HCT116 (cell line): ENCODE data around the gene DNAAF5. TPM values are rescaled to one million over a fixed set of nuclear protein-coding genes. Genes with fewer than 3 reads are reported as not detected.

Source experiments
- ATAC-seq: fragments of 200-7000 bp; cut with Tn5 transposase; 2 replicates; pipeline ENCODE4 v1.9.1; 2020; ENCODE audit warnings: mild to moderate bottlenecking, moderate library complexity
- BruUV-seq: library from RNA; stranded (reverse); fragments of 400-500 nt; replicated peaks from 2 replicates; lab custom pipeline; 2021; lab: Mats Ljungman, UMichigan
- CTCF ChIA-PET: fragments of 300-600 bp; sonication (Branson Sonifier 250); formaldehyde crosslinking; loops from one replicate; lab custom pipeline; 2021; ENCODE audit warnings: antibody characterized with exemption; lab: Charles Lee
- POLR2A ChIA-PET: fragments of 300-600, 350-600 bp; sonication (Branson Sonifier 250); formaldehyde crosslinking; loops from one replicate; lab custom pipeline; 2021; ENCODE audit warnings: antibody characterized with exemption; lab: Charles Lee
- RAD21 ChIA-PET, 2 experiments: fragments of 300-600 bp; sonication (Branson Sonifier 250); formaldehyde crosslinking; loops; one replicate each; lab custom pipeline; 2023; ENCODE audit warnings: low total read pairs in 2 of 2; ENCODE audit not compliant: uncharacterized antibody in 2 of 2, unreplicated experiment in 2 of 2, low non-redundant PET in 1 of 2; lab: Charles Lee
- DNase-seq: peaks from one replicate; pipeline ENCODE4 v3.0.0-alpha.2; 2010; ENCODE audit warnings: low read depth, low spot score
- H2AFZ ChIP-seq: fragments of 200-600 bp; shearing (Covaris generic), sonication (generic); 2 replicates; pipeline ENCODE4 v1.6.1; 2017; ENCODE audit warnings: low read depth, mixed run types, mixed read lengths, antibody characterized with exemption, low read length; ENCODE audit not compliant: poor library complexity, severe bottlenecking
- H3K27ac ChIP-seq: 2 replicates; pipeline ENCODE4 v1.5.1; 2012; ENCODE audit warnings: low read depth, low read length
- H3K27me3 ChIP-seq: fragments of 200-600 bp; sonication (generic); 2 replicates; pipeline ENCODE4 v1.6.1; 2016; ENCODE audit warnings: mixed run types, low read length, mixed read lengths; ENCODE audit not compliant: insufficient read depth
- H3K36me3 ChIP-seq, 2 experiments: fragments of 200-500 bp in 1 of 2; fragments of 200-600 bp in 1 of 2; sonication (Bioruptor generic) in 1 of 2; sonication (generic) in 1 of 2; 2 replicates each; pipeline versions ENCODE4 v1.5.1 to v1.6.1; 2014 to 2016; ENCODE audit warnings: low read length in 2 of 2, inconsistent platforms in 1 of 2, mixed read lengths in 1 of 2, mixed run types in 1 of 2; ENCODE audit not compliant: insufficient read depth in 2 of 2, control insufficient read depth in 1 of 2
- H3K4me1 ChIP-seq, 2 experiments: fragments of 200-600 bp in 1 of 2; sonication (generic) in 1 of 2; 2 replicates each; pipeline versions ENCODE4 v1.5.1 to v1.6.1; 2012 to 2017; ENCODE audit warnings: low read length in 2 of 2, inconsistent platforms in 1 of 2, mild to moderate bottlenecking in 1 of 2, mixed read lengths in 1 of 2, mixed run types in 1 of 2, moderate library complexity in 1 of 2; ENCODE audit not compliant: insufficient read depth in 2 of 2, control insufficient read depth in 1 of 2
- H3K4me2 ChIP-seq: fragments of 200-600 bp; sonication (generic); 2 replicates; pipeline ENCODE4 v1.6.1; 2017; ENCODE audit warnings: mixed run types, low read length, mixed read lengths
- H3K4me3 ChIP-seq, 2 experiments: fragments of 200-600 bp in 1 of 2; sonication (generic) in 1 of 2; replicated peaks in 1 of 2; 2 replicates each; pipeline ENCODE4 v1.5.1; 2011 to 2016; ENCODE audit warnings: low read length in 2 of 2, control low read depth in 1 of 2, low read depth in 1 of 2, mild to moderate bottlenecking in 1 of 2, mixed read lengths in 1 of 2, mixed run types in 1 of 2
- H3K79me2 ChIP-seq: fragments of 200-600 bp; sonication (generic); 2 replicates; pipeline ENCODE4 v1.6.1; 2017; ENCODE audit warnings: mild to moderate bottlenecking, mixed run types, low read length, moderate library complexity, mixed read lengths; ENCODE audit not compliant: insufficient read depth
- H3K9ac ChIP-seq: fragments of 200-600 bp; sonication (generic); 2 replicates; pipeline ENCODE4 v1.6.1; 2016; ENCODE audit warnings: low read length, mixed read lengths
- H3K9me2 ChIP-seq: fragments of 200-600 bp; sonication (generic), shearing (Covaris generic); 2 replicates; pipeline ENCODE4 v1.6.1; 2017; ENCODE audit warnings: mixed run types, mild to moderate bottlenecking, moderate library complexity; ENCODE audit not compliant: insufficient read depth
- H3K9me3 ChIP-seq, 2 experiments: fragments of 200-500 bp in 1 of 2; fragments of 200-600 bp in 1 of 2; sonication (Bioruptor generic) in 1 of 2; sonication (generic) in 1 of 2; 2 replicates each; pipeline ENCODE4 v1.6.1; 2014 to 2017; ENCODE audit warnings: low read length in 2 of 2, mixed read lengths in 2 of 2, inconsistent platforms in 1 of 2, low read depth in 1 of 2, mild to moderate bottlenecking in 1 of 2, mixed run types in 1 of 2, moderate library complexity in 1 of 2; ENCODE audit not compliant: control insufficient read depth in 1 of 2, insufficient read depth in 1 of 2
- H4K20me1 ChIP-seq: fragments of 200-600 bp; sonication (generic), shearing (Covaris generic); 2 replicates; pipeline ENCODE4 v1.6.1; 2017; ENCODE audit warnings: mixed run types, mild to moderate bottlenecking, moderate library complexity; ENCODE audit not compliant: insufficient read depth
- EGR1 ChIP-seq: IDR thresholded peaks from 2 replicates; pipeline ENCODE4 v1.6.1; 2012; ENCODE audit warnings: low read depth
- FOSL1 ChIP-seq: IDR thresholded peaks from 2 replicates; pipeline ENCODE4 v1.6.1; 2012; ENCODE audit warnings: low read depth
- JUND ChIP-seq: IDR thresholded peaks from 2 replicates; pipeline ENCODE4 v1.6.1; 2012
- MAX ChIP-seq: IDR thresholded peaks from 2 replicates; pipeline ENCODE4 v1.6.1; 2012
- POLR2AphosphoS5 ChIP-seq: IDR thresholded peaks from 2 replicates; pipeline ENCODE4 v1.6.1; 2011; ENCODE audit warnings: mild to moderate bottlenecking, low read depth, low read length, moderate library complexity
- SRF ChIP-seq: IDR thresholded peaks from 2 replicates; pipeline ENCODE4 v1.6.1; 2012; ENCODE audit warnings: low read depth
- intact Hi-C: fragments of 100-400 bp; cut with micrococcal nuclease; formaldehyde crosslinking; loops from 2 replicates; pipeline ENCODE4 v1.10.0; 2022
- total RNA-seq: library from RNA; stranded (reverse); gene quantifications from one replicate; pipeline ENCODE4 v1.2.1, GENCODE V29; 2021; ENCODE audit not compliant: unreplicated experiment
- TF ChIP-seq, protein P1 (sequence below), 3 experiments: fragments of 200-600 bp in 1 of 3; sonication (generic) in 1 of 3; IDR thresholded peaks in 2 of 3; conservative IDR thresholded peaks in 1 of 3; 2 replicates each; pipeline ENCODE4 v1.5.1; 2012 to 2017; ENCODE audit warnings: low read depth in 2 of 3, low read length in 2 of 3, antibody characterized with exemption in 1 of 3, borderline replicate concordance in 1 of 3, control low read depth in 1 of 3, mild to moderate bottlenecking in 1 of 3, mixed read lengths in 1 of 3, mixed run types in 1 of 3, moderate library complexity in 1 of 3; ENCODE audit not compliant: insufficient read depth in 1 of 3
- TF ChIP-seq, protein P2 (sequence below): IDR thresholded peaks from 2 replicates; pipeline ENCODE4 v1.6.1; 2012
- TF ChIP-seq, protein P3 (sequence below): IDR thresholded peaks from 2 replicates; pipeline ENCODE4 v1.6.1; 2011; ENCODE audit warnings: mild to moderate bottlenecking, low read length, moderate library complexity; ENCODE audit not compliant: insufficient replicate concordance; ENCODE audit errors: extremely low read depth

Gene DNAAF5
- total RNA-seq, 1 experiment from 2014 or later = 69.4 TPM

DNA sequence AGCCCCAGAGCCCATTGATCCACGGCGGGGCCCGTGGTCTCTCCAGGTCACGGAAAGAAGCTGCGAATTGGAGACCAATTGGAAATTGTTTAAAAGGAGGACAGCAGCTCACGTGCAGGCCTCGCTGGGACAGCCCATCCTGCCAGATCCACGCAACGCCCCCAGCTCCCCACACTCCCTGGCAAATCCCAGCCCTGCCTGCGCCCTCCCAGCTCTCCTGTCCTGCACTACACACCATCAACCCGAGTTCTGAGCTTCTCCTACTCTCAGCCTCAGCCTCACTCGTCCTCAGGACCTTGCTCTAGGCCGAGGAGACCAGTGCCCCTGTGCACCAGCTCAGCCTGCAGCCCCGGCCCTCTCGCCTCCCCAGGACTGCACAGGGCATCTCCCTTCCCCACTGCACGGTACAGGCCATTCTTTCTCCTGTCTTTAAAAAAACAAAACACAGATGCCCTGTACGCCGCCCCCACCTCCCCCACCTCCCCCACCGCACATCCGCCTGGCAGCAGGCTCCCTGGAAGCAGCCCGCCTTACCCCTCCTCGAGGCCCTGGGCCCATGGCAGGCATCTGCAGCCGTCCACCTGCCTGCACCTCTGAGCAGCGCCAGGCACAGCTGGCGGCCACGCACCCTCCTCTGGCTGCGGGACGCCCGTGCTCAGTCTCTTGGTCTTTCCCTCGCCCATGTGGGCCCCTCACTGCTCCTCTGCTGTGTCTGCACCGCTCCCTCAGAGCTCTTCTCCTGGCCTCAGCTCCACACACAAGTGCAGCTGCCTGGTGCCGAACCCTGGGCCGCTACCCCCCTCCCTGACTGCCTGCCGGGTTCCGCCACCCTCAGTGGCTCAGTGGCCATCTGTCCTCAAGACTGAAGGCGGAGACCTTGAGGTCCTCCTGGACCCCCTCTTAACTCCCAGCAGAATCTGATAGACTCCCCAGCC is 57.3 kb downstream of the DNAAF5 start:
- H3K9ac ChIP-seq = no peak overlapping the region
- H3K4me3 ChIP-seq = no peak overlapping the region
- H3K79me2 ChIP-seq = no peaks in the 10 kb centered on the region
- no peak for DNase-seq
- ChIA-PET RAD21 (no interaction called here), CTCF (no interaction called here), POLR2A (no interaction called here)
- no peaks in the 10 kb centered on the region for H3K9me3 ChIP-seq
- no peak overlapping the region for H3K27ac ChIP-seq
- TF ChIP-seq JUND = no peak
- no peak overlapping the region for H2AFZ ChIP-seq
- H3K36me3 ChIP-seq = peaks cover 23 to 33% of the 10 kb centered on the region in 2 experiments
- H3K4me2 ChIP-seq = no peak overlapping the region
- no peaks in the 10 kb centered on the region for H3K4me1 ChIP-seq
- no peaks in the 10 kb centered on the region for H4K20me1 ChIP-seq
- no peaks in the 10 kb centered on the region for H3K9me2 ChIP-seq
- no TSS peak for BruUV-seq
- ATAC-seq = no peak
- intact Hi-C loops = no loop called here
- no peaks in the 10 kb centered on the region for H3K27me3 ChIP-seq

DNA sequence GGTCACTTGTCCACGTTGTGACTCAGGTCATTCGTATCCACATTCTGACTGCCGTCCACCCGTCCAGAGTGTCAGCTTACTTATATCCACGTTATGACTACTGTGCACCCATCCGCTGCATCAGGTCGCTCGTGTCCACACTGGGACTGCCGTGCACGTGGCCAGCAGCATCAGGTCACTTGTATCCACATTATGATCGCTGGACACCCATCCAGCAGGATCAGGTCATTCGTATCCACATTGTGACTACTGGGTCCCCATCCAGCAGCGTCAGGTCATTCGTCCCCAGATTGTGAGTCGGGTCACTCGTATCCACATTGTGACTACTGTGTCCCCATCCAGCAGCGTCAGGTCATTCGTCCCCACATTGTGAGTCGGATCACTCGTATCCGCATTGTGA is 58.5 kb downstream of the DNAAF5 start:
- ChIA-PET RAD21 (no interaction called here), CTCF (no interaction called here), POLR2A (no interaction called here)
- TF ChIP-seq JUND = no peak
- TF ChIP-seq MAX = no peak
- TF ChIP-seq, protein P1, sequence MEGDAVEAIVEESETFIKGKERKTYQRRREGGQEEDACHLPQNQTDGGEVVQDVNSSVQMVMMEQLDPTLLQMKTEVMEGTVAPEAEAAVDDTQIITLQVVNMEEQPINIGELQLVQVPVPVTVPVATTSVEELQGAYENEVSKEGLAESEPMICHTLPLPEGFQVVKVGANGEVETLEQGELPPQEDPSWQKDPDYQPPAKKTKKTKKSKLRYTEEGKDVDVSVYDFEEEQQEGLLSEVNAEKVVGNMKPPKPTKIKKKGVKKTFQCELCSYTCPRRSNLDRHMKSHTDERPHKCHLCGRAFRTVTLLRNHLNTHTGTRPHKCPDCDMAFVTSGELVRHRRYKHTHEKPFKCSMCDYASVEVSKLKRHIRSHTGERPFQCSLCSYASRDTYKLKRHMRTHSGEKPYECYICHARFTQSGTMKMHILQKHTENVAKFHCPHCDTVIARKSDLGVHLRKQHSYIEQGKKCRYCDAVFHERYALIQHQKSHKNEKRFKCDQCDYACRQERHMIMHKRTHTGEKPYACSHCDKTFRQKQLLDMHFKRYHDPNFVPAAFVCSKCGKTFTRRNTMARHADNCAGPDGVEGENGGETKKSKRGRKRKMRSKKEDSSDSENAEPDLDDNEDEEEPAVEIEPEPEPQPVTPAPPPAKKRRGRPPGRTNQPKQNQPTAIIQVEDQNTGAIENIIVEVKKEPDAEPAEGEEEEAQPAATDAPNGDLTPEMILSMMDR (IDR thresholded peaks at IDR 0.05 in 2 of 3, conservative IDR thresholded peaks at IDR 0.05 in 1 of 3; ENCODE audit: borderline replicate concordance in 1 of 3, insufficient read depth in 1 of 3, low read depth in 2 of 3, low read length in 2 of 3) = no peak
- TF ChIP-seq POLR2AphosphoS5 = no peak
- no peak for TF ChIP-seq SRF
- TF ChIP-seq EGR1 = no peak
- TF ChIP-seq, protein P2, sequence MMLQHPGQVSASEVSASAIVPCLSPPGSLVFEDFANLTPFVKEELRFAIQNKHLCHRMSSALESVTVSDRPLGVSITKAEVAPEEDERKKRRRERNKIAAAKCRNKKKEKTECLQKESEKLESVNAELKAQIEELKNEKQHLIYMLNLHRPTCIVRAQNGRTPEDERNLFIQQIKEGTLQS = no peak
- TF ChIP-seq, protein P3, sequence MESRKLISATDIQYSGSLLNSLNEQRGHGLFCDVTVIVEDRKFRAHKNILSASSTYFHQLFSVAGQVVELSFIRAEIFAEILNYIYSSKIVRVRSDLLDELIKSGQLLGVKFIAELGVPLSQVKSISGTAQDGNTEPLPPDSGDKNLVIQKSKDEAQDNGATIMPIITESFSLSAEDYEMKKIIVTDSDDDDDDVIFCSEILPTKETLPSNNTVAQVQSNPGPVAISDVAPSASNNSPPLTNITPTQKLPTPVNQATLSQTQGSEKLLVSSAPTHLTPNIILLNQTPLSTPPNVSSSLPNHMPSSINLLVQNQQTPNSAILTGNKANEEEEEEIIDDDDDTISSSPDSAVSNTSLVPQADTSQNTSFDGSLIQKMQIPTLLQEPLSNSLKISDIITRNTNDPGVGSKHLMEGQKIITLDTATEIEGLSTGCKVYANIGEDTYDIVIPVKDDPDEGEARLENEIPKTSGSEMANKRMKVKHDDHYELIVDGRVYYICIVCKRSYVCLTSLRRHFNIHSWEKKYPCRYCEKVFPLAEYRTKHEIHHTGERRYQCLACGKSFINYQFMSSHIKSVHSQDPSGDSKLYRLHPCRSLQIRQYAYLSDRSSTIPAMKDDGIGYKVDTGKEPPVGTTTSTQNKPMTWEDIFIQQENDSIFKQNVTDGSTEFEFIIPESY = no peak
- no peak for TF ChIP-seq FOSL1

More for the DNA sequence above, 58.5 kb downstream of the DNAAF5 start:
- no peaks in the 10 kb centered on the region for H3K9me2 ChIP-seq
- no peak overlapping the region for H3K27ac ChIP-seq
- ATAC-seq (no peak), DNase-seq (no peak)
- no peaks in the 10 kb centered on the region for H3K79me2 ChIP-seq
- H3K9ac ChIP-seq = no peak overlapping the region
- no peaks in the 10 kb centered on the region for H3K9me3 ChIP-seq
- H2AFZ ChIP-seq = no peak overlapping the region
- H3K4me2 ChIP-seq = no peak overlapping the region
- H3K36me3 ChIP-seq = peaks cover 23 to 36% of the 10 kb centered on the region in 2 experiments
- H3K4me1 ChIP-seq = no peaks in the 10 kb centered on the region
- H3K27me3 ChIP-seq = no peaks in the 10 kb centered on the region
- intact Hi-C loops = loop anchor here (5.0 kb wide), 1 partner anchor 463 kb away; no protein-coding TSS in a partner anchor
- no TSS peak for BruUV-seq
- no peak overlapping the region for H3K4me3 ChIP-seq
- no peaks in the 10 kb centered on the region for H4K20me1 ChIP-seq
